HCT116 (cell line): Measurements from ENCODE around the gene UQCRC1. TPM values are rescaled to one million over a fixed set of nuclear protein-coding genes. Genes with fewer than 3 reads are reported as not detected.

Source experiments
- ATAC-seq: fragments of 200-7000 bp; cut with Tn5 transposase; 2 replicates; pipeline ENCODE4 v1.9.1; 2020; ENCODE audit warnings: mild to moderate bottlenecking, moderate library complexity
- BruUV-seq: library from RNA; stranded (reverse); fragments of 400-500 nt; replicated peaks from 2 replicates; lab custom pipeline; 2021; lab: Mats Ljungman, UMichigan
- CTCF ChIA-PET: fragments of 300-600 bp; sonication (Branson Sonifier 250); formaldehyde crosslinking; loops from one replicate; lab custom pipeline; 2021; ENCODE audit warnings: antibody characterized with exemption; lab: Charles Lee
- POLR2A ChIA-PET: fragments of 300-600, 350-600 bp; sonication (Branson Sonifier 250); formaldehyde crosslinking; loops from one replicate; lab custom pipeline; 2021; ENCODE audit warnings: antibody characterized with exemption; lab: Charles Lee
- RAD21 ChIA-PET, 2 experiments: fragments of 300-600 bp; sonication (Branson Sonifier 250); formaldehyde crosslinking; loops; one replicate each; lab custom pipeline; 2023; ENCODE audit warnings: low total read pairs in 2 of 2; ENCODE audit not compliant: uncharacterized antibody in 2 of 2, unreplicated experiment in 2 of 2, low non-redundant PET in 1 of 2; lab: Charles Lee
- DNase-seq: peaks from one replicate; pipeline ENCODE4 v3.0.0-alpha.2; 2010; ENCODE audit warnings: low read depth, low spot score
- H2AFZ ChIP-seq: fragments of 200-600 bp; shearing (Covaris generic), sonication (generic); 2 replicates; pipeline ENCODE4 v1.6.1; 2017; ENCODE audit warnings: low read depth, mixed run types, mixed read lengths, antibody characterized with exemption, low read length; ENCODE audit not compliant: poor library complexity, severe bottlenecking
- H3K27ac ChIP-seq: 2 replicates; pipeline ENCODE4 v1.5.1; 2012; ENCODE audit warnings: low read depth, low read length
- H3K27me3 ChIP-seq: fragments of 200-600 bp; sonication (generic); 2 replicates; pipeline ENCODE4 v1.6.1; 2016; ENCODE audit warnings: mixed run types, low read length, mixed read lengths; ENCODE audit not compliant: insufficient read depth
- H3K36me3 ChIP-seq, 2 experiments: fragments of 200-500 bp in 1 of 2; fragments of 200-600 bp in 1 of 2; sonication (Bioruptor generic) in 1 of 2; sonication (generic) in 1 of 2; 2 replicates each; pipeline versions ENCODE4 v1.5.1 to v1.6.1; 2014 to 2016; ENCODE audit warnings: low read length in 2 of 2, inconsistent platforms in 1 of 2, mixed read lengths in 1 of 2, mixed run types in 1 of 2; ENCODE audit not compliant: insufficient read depth in 2 of 2, control insufficient read depth in 1 of 2
- H3K4me1 ChIP-seq, 2 experiments: fragments of 200-600 bp in 1 of 2; sonication (generic) in 1 of 2; 2 replicates each; pipeline versions ENCODE4 v1.5.1 to v1.6.1; 2012 to 2017; ENCODE audit warnings: low read length in 2 of 2, inconsistent platforms in 1 of 2, mild to moderate bottlenecking in 1 of 2, mixed read lengths in 1 of 2, mixed run types in 1 of 2, moderate library complexity in 1 of 2; ENCODE audit not compliant: insufficient read depth in 2 of 2, control insufficient read depth in 1 of 2
- H3K4me2 ChIP-seq: fragments of 200-600 bp; sonication (generic); 2 replicates; pipeline ENCODE4 v1.6.1; 2017; ENCODE audit warnings: mixed run types, low read length, mixed read lengths
- H3K4me3 ChIP-seq, 2 experiments: fragments of 200-600 bp in 1 of 2; sonication (generic) in 1 of 2; replicated peaks in 1 of 2; 2 replicates each; pipeline ENCODE4 v1.5.1; 2011 to 2016; ENCODE audit warnings: low read length in 2 of 2, control low read depth in 1 of 2, low read depth in 1 of 2, mild to moderate bottlenecking in 1 of 2, mixed read lengths in 1 of 2, mixed run types in 1 of 2
- H3K79me2 ChIP-seq: fragments of 200-600 bp; sonication (generic); 2 replicates; pipeline ENCODE4 v1.6.1; 2017; ENCODE audit warnings: mild to moderate bottlenecking, mixed run types, low read length, moderate library complexity, mixed read lengths; ENCODE audit not compliant: insufficient read depth
- H3K9ac ChIP-seq: fragments of 200-600 bp; sonication (generic); 2 replicates; pipeline ENCODE4 v1.6.1; 2016; ENCODE audit warnings: low read length, mixed read lengths
- H3K9me2 ChIP-seq: fragments of 200-600 bp; sonication (generic), shearing (Covaris generic); 2 replicates; pipeline ENCODE4 v1.6.1; 2017; ENCODE audit warnings: mixed run types, mild to moderate bottlenecking, moderate library complexity; ENCODE audit not compliant: insufficient read depth
- H3K9me3 ChIP-seq, 2 experiments: fragments of 200-500 bp in 1 of 2; fragments of 200-600 bp in 1 of 2; sonication (Bioruptor generic) in 1 of 2; sonication (generic) in 1 of 2; 2 replicates each; pipeline ENCODE4 v1.6.1; 2014 to 2017; ENCODE audit warnings: low read length in 2 of 2, mixed read lengths in 2 of 2, inconsistent platforms in 1 of 2, low read depth in 1 of 2, mild to moderate bottlenecking in 1 of 2, mixed run types in 1 of 2, moderate library complexity in 1 of 2; ENCODE audit not compliant: control insufficient read depth in 1 of 2, insufficient read depth in 1 of 2
- H4K20me1 ChIP-seq: fragments of 200-600 bp; sonication (generic), shearing (Covaris generic); 2 replicates; pipeline ENCODE4 v1.6.1; 2017; ENCODE audit warnings: mixed run types, mild to moderate bottlenecking, moderate library complexity; ENCODE audit not compliant: insufficient read depth
- EZH2phosphoT487 ChIP-seq: fragments of 200-600 bp; IDR thresholded peaks from 2 replicates; pipeline ENCODE4 v1.6.1; 2018; ENCODE audit warnings: antibody characterized with exemption, borderline replicate concordance
- FOSL1 ChIP-seq: IDR thresholded peaks from 2 replicates; pipeline ENCODE4 v1.6.1; 2012; ENCODE audit warnings: low read depth
- REST ChIP-seq: IDR thresholded peaks from 2 replicates; pipeline ENCODE4 v1.6.1; 2012; ENCODE audit warnings: low read depth
- SRF ChIP-seq: IDR thresholded peaks from 2 replicates; pipeline ENCODE4 v1.6.1; 2012; ENCODE audit warnings: low read depth
- ZBTB33 ChIP-seq: IDR thresholded peaks from 2 replicates; pipeline ENCODE4 v1.6.1; 2011; ENCODE audit warnings: mild to moderate bottlenecking, low read length, moderate library complexity; ENCODE audit not compliant: insufficient replicate concordance; ENCODE audit errors: extremely low read depth
- intact Hi-C: fragments of 100-400 bp; cut with micrococcal nuclease; formaldehyde crosslinking; loops from 2 replicates; pipeline ENCODE4 v1.10.0; 2022
- total RNA-seq: library from RNA; stranded (reverse); gene quantifications from one replicate; pipeline ENCODE4 v1.2.1, GENCODE V29; 2021; ENCODE audit not compliant: unreplicated experiment

UQCRC1 gene
- total RNA-seq, 1 experiment from 2014 or later = 318 TPM

GRCh38 chr3:48595075-48595525 lies 14.3 kb downstream of the UQCRC1 start, which contains the start of gene COL7A1:
Gene COL7A1, minus strand, starts transcription at chr3:48595329. Its CDS starts 170 bp downstream, at chr3:48595159.
- no peaks in the 10 kb centered on the region for H4K20me1 ChIP-seq
- ChIA-PET CTCF (no interaction called here), POLR2A (no interaction called here), RAD21 (no interaction called here)
- peak within 1 kb of the TSS; percentile 65 for H3K4me2 ChIP-seq
- H3K4me3 ChIP-seq = no peak within 1 kb of the TSS; a peak in 1 of 4 replicates
- H3K9me2 ChIP-seq = no peaks in the 10 kb centered on the region
- ATAC-seq (no peak), DNase-seq (no peak)
- BruUV-seq = no TSS peak
- H3K27me3 ChIP-seq = no peaks in the 10 kb centered on the region
- no peak within 1 kb of the TSS for H2AFZ ChIP-seq
- H3K4me1 ChIP-seq = peaks cover 11 to 21% of the 10 kb centered on the region in 2 experiments
- H3K27ac ChIP-seq = peak within 1 kb of the TSS; percentile 31
- H3K36me3 ChIP-seq = peaks cover 5 to 22% of the 10 kb centered on the region in 2 experiments
- no peaks in the 10 kb centered on the region for H3K79me2 ChIP-seq
- intact Hi-C loops = no loop called here
- H3K9me3 ChIP-seq = no peaks in the 10 kb centered on the region
- TF ChIP-seq ZBTB33 (no peak), SRF (no peak), EZH2phosphoT487 (no peak), REST (no peak), FOSL1 (no peak)
- H3K9ac ChIP-seq = no peak within 1 kb of the TSS
